BE2C (cell line): Measurements from ENCODE around the gene INAVA.
"Not testable (repeated sequence)": the region's sequence is repeated elsewhere in the genome, so short reads cannot be mapped to it uniquely, and the experiment has no call there.

Source experiments
- DNase-seq: peaks from one replicate; pipeline ENCODE4 v3.0.0-alpha.2; 2020
- H3K27me3 ChIP-seq: fragments of 250-450 bp; sonication (Bioruptor Pico); 2 replicates; pipeline ENCODE4 v1.5.1; 2020; ENCODE audit warnings: mild to moderate bottlenecking
- H3K36me3 ChIP-seq: fragments of 250-450 bp; sonication (Bioruptor Pico); 2 replicates; pipeline ENCODE4 v1.5.1; 2020; ENCODE audit warnings: mild to moderate bottlenecking
- H3K4me1 ChIP-seq: fragments of 250-450 bp; sonication (Bioruptor Pico); 2 replicates; pipeline ENCODE4 v1.5.1; 2020
- H3K4me3 ChIP-seq: 2 replicates; pipeline ENCODE4 v1.5.1; 2011; ENCODE audit warnings: low read depth, low read length
- H3K9me3 ChIP-seq: fragments of 250-450 bp; sonication (Bioruptor Pico); 2 replicates; pipeline ENCODE4 v1.5.1; 2020
- TF ChIP-seq, protein P1 (sequence below): IDR thresholded peaks from 2 replicates; pipeline ENCODE4 v1.5.1; 2012; ENCODE audit warnings: mild to moderate bottlenecking, low read depth, low read length

Gene INAVA

DNA sequence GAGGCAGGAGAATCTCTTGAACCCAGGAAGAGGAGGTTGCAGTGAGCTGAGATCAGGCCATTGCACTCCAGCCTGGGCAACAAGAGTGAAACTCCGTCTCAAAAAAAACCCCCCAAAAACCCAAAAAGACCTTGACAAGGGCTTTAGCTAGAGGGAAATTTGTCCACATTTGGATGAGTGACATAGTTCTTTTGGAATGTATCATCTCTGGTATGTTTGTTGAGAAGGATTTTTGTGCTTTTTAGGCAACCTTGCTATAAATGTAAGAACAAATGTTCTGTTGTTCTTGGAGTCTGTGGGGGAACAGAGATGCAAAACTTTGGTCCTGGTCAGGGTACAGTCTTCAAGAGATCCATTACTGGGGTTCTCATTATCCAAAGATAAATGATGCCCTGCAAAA lies 28.9 kb downstream of the INAVA start:
- Histone ChIP-seq H3K27me3 (peaks cover 5% of the 10 kb centered on the region), H3K36me3 (no peaks in the 10 kb centered on the region), H3K9me3 (no peaks in the 10 kb centered on the region), H3K4me1 (no peaks in the 10 kb centered on the region), H3K4me3 (no peak overlapping the region)
- DNase-seq = no peak
- TF ChIP-seq, protein P1, sequence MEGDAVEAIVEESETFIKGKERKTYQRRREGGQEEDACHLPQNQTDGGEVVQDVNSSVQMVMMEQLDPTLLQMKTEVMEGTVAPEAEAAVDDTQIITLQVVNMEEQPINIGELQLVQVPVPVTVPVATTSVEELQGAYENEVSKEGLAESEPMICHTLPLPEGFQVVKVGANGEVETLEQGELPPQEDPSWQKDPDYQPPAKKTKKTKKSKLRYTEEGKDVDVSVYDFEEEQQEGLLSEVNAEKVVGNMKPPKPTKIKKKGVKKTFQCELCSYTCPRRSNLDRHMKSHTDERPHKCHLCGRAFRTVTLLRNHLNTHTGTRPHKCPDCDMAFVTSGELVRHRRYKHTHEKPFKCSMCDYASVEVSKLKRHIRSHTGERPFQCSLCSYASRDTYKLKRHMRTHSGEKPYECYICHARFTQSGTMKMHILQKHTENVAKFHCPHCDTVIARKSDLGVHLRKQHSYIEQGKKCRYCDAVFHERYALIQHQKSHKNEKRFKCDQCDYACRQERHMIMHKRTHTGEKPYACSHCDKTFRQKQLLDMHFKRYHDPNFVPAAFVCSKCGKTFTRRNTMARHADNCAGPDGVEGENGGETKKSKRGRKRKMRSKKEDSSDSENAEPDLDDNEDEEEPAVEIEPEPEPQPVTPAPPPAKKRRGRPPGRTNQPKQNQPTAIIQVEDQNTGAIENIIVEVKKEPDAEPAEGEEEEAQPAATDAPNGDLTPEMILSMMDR = no peak

DNA sequence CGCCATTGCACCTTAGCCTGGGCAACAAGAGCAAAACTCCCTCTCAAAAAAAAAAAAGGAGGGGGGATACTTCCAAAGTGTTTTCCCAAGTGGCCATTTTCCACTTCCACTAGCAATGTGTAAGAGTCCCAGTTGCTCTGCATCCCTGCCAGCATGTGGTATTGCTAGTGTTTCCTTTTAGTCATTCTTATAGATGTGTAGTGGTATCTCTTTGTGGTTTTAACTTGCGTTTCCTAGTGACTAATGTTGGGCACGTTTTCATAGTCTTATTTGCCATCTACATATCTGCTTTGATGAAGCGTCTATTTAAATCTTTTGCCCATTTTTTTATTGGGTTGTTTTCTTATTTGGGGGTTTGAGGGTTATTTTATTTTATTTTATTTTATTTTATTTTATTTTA lies 31.1 kb downstream of the INAVA start:
- DNase-seq = no peak
- no peaks in the 10 kb centered on the region for H3K9me3 ChIP-seq

GRCh38 chr1:200929530-200930278 lies 35.0 kb downstream of the INAVA start:
- no peak overlapping the region for H3K4me3 ChIP-seq
- H3K36me3 ChIP-seq = no peaks in the 10 kb centered on the region
- TF ChIP-seq, protein P1 = no peak
- no peaks in the 10 kb centered on the region; the same call in 1 of the 2 replicates for H3K27me3 ChIP-seq
- H3K9me3 ChIP-seq = no peaks in the 10 kb centered on the region
- H3K4me1 ChIP-seq = no peaks in the 10 kb centered on the region
- no peak for DNase-seq

More for the DNA sequence above, 31.1 kb downstream of the INAVA start:
- Histone ChIP-seq H3K4me1 (no peaks in the 10 kb centered on the region), H3K4me3 (no peak overlapping the region), H3K27me3 (peaks cover 5% of the 10 kb centered on the region), H3K36me3 (no peaks in the 10 kb centered on the region)
- TF ChIP-seq, protein P1 = no peak

DNA sequence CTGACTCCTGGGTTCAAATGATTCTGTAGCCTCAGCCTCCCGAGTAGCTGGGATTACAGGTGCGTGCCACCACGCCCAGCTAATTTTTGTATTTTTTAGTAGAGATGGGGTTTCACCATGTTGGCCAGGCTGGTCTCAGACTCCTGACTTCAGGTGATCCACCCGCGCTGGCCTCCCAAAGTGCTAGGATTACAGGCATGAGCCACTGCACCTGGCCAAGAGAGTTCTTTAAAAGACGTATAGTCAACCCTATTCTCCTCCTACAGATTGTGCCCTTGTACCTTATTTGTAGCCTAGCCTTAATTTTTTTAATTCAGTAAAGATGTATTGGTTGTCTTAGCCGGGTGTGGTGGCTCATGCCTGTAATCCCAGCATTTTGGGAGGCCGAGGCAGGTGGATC lies 35.6 kb downstream of the INAVA start:
- not testable (repeated sequence) for H3K27me3 ChIP-seq, H3K9me3 ChIP-seq, DNase-seq, H3K4me1 ChIP-seq, H3K4me3 ChIP-seq, H3K36me3 ChIP-seq

DNA sequence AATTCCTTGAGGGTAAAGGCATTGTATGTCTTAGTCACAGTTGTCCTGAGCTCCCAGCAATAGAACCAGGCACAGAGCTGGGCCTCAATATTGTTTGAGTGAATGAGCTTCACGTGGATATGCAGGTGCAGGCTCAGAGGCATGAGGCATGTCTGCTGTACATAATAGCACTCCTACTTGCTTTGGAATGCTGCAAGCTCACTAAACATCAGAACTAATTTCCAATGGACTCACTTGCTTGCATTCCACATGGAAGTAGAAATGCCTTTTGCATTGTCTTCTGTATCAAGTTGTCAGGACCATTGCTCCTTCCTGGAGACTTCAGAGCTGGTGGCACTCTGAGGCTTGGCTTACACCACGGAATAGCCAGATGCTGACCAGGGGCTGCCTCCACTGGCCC lies 37.1 kb downstream of the INAVA start:
- Histone ChIP-seq H3K27me3 (peaks cover 3% of the 10 kb centered on the region), H3K36me3 (no peaks in the 10 kb centered on the region), H3K4me1 (no peaks in the 10 kb centered on the region), H3K4me3 (no peak overlapping the region), H3K9me3 (no peaks in the 10 kb centered on the region)
- TF ChIP-seq, protein P1 = no peak
- no peak for DNase-seq

GRCh38 chr1:200934676-200935245 lies 40.1 kb downstream of the INAVA start:
- TF ChIP-seq, protein P1 = no peak
- Histone ChIP-seq H3K36me3 (no peaks in the 10 kb centered on the region), H3K4me1 (no peaks in the 10 kb centered on the region), H3K4me3 (no peak overlapping the region), H3K27me3 (peaks cover 3% of the 10 kb centered on the region), H3K9me3 (no peaks in the 10 kb centered on the region)
- no peak for DNase-seq

DNA sequence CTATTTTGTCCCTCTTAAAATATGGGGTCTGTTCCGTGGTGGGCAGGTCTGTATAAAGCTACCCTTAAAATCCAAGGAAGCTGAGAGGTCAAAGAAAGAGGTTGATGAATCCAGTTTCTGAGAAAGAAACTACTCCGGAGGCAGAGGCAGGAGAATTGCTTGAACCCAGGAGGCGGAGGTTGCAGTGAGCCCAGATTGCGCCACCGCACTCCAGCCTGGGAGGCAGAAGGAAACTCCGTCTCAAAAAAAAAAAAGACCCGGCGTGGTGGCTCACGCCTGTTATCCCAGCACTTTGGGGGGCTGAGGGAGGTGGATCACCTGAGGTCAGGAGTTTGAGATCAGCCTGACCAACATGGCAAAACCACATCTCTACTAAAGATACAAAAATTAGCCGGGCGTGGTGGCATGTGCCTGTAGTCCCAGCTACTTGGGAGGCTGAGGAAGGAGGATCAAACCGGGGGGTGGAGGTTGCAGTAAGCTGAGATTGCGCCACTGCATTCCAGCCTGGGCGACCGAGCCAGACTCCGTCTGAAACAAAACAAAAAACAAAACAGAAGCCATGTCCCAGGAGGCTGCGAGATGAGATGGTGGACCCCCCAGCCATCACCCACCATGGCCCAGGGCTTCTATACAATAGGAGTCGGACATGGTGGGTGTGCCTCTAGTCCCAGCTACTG lies 40.7 kb downstream of the INAVA start:
- not testable (repeated sequence) for H3K36me3 ChIP-seq, H3K4me1 ChIP-seq, H3K27me3 ChIP-seq, H3K9me3 ChIP-seq, H3K4me3 ChIP-seq, DNase-seq
